ENCODE measurements around the gene CNTROB.

CNTROB gene

DNA sequence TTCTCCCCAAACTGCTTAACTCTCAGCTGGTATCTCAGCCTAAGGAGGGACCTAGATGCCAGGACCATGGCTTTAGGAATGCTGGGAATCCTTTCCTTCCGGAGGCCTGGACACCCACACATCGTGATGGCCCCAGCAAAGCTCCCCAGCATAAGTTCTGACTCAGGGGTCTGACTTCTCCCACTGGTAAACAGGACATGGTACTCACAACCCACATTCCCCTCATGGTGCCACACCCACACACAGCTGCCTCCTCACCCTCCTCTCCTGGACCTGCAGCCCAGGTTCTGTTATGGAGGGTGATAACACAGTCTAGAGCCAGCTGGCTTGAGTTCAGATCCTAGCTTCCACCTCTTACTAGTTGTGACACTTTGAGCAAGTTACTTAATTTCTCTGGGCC lies 15.2 kb upstream of the CNTROB start:
- peaks cover 27% of the 10 kb centered on the region for H3K4me1 Mint-ChIP-seq (ENCODE audit: low read depth)
- peak overlapping the region; percentile 70 for H3K4me3 Mint-ChIP-seq
- H3K36me3 Mint-ChIP-seq (ENCODE audit: low read depth): peaks cover 7% of the 10 kb centered on the region
- H3K27ac Mint-ChIP-seq: peak overlapping the region; percentile 90
- H3K9me3 Mint-ChIP-seq: no peaks in the 10 kb centered on the region
- no peaks in the 10 kb centered on the region for H3K27me3 Mint-ChIP-seq (ENCODE audit: low read depth)

DNA sequence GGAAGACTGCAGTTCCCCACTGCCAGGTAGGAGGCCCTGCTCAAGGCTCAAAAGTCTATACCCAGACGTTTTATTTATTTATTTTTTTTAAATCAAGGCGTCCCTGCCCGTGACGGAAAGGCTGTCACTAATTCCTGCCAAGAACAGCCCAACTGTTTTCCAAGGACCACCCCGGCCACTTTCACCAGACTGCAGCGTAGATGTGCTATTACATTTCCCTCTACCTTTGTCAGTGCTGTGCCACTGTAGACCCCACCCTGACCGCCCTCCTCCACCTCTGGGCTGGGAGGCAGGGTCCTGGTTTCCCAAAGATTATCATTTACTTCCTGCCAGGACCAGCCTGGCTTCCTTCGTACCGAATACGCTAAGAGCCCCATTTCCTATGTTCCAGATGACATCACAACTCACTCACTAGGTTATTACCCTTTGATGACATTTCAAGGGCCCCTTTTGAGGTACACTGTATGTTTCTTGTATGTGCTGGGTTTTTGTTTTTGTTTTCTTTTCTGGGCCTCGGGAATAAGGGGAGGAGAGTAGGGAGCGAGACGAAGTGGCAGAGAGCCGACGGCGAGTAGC lies 9.6 kb upstream of the CNTROB start:
- no peaks in the 10 kb centered on the region for H3K27me3 Mint-ChIP-seq (ENCODE audit: low read depth)
- H3K4me1 Mint-ChIP-seq (ENCODE audit: low read depth): peaks cover 8% of the 10 kb centered on the region
- H3K4me3 Mint-ChIP-seq: peak overlapping the region; percentile 71
- H3K27ac Mint-ChIP-seq: peak overlapping the region; percentile 71
- H3K36me3 Mint-ChIP-seq (ENCODE audit: low read depth): peaks cover 3% of the 10 kb centered on the region
- H3K9me3 Mint-ChIP-seq: no peaks in the 10 kb centered on the region

DNA sequence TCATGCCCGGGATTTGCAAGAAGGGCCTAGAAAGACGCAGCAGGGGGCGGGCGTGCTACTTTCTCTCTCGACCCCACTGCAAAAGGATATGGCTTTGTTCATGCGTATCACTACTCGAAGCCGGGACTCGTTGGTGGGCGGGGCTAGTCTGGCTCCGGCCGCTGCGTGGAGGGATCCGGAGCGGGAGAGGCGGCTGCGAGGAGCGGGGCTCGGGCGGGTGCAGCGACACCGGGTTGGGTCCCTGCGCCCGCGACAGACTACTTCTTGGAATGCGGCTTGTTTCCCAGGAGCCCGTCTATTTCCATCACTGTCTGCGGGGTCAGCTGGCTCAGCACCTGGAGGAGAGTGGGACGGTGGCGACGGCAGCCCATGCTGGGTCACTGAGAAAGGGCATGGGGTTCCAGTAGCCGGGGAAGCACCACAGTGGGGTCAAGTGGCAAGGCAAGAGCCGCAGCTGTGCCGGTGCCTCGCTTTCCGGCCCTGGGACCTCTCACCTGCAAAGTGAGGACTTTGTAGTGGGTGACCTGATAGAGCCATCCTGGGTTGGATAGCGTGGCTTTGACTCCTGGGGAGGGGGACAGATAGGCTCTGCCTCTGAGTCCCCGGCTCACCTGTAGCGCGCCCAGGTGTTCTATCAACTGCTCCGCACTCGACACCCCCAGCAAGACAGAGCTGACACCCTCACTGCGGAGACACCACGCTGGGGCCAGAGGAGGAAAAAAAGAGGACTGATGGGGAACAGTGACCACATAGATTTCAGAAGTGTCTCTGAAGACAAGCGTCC lies 9.0 kb upstream of the CNTROB start:
- no peaks in the 10 kb centered on the region for H3K9me3 Mint-ChIP-seq
- no peaks in the 10 kb centered on the region for H3K27me3 Mint-ChIP-seq (ENCODE audit: low read depth)
- H3K4me3 Mint-ChIP-seq: peak overlapping the region; percentile 71
- H3K27ac Mint-ChIP-seq: peak overlapping the region; percentile 71
- H3K36me3 Mint-ChIP-seq (ENCODE audit: low read depth): peaks cover 6% of the 10 kb centered on the region
- peaks cover 8% of the 10 kb centered on the region for H3K4me1 Mint-ChIP-seq (ENCODE audit: low read depth)

DNA sequence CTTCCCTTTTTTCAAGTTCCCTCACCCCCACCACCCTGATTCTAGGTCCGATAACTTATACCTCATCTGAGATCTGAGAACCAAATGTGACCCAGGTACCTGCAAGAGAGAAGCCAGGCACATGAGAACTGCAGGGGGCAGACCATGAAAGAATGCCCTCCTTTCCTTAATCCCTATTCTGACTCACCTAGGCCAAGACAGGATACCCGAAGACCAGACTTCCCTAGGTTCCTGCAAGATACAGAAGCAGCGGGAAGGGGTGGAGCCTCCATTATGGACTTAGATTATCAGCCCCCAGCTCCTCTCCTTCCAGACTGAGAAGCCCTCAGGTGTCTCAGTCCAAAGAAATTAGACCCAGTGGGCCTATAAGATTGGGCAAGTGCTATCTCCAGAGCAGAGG lies 4.4 kb upstream of the CNTROB start:
- Mint-ChIP-seq H3K27ac (no peak overlapping the region), H3K36me3 (ENCODE audit: low read depth) (peaks cover 12% of the 10 kb centered on the region), H3K27me3 (ENCODE audit: low read depth) (no peaks in the 10 kb centered on the region), H3K4me3 (no peak overlapping the region), H3K4me1 (ENCODE audit: low read depth) (peaks cover 26% of the 10 kb centered on the region), H3K9me3 (no peaks in the 10 kb centered on the region)

DNA sequence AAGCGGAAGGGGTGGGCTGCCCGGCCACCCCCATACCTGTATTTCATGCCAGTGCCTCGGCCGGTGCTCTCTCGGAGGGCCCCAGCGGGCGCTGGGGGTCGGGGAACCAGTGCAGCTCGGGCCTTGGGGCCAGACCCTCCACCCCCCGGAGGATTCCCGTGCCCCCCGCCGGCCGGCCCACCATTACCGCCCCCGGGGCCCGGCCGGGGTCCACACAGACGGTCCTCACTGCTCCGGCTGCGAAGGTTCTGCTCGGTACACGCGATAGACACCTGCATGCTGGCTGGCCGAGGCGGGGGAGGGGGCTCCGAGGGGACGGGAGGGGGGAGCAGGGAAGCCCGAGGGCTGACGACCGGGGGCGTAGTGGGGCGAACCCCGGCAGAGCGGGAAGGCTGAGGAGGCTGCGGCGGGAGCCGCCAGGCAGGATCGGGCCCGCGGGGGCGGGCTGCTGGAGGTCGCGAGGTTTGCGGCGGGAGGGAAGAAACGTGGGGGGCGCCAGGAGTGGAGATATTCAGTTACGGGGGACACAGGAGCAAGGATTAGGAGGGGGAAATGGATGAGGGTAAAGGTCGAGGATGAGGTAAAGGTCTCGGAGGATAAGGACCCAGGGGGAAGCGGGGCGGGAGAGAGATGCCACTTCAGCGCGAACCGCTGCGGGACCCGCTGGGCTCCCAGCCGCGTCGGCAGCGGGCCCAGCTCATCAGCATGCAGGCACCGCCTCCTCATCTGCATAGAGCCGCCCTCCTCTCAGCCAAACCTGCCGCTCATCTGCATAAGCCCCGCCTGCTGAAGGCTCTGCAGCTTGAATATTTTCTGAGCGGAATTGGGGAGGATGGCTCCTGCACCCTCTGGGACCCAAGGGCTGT lies 2.6 kb upstream of the CNTROB start, which contains the start of gene KCNAB3:
TSS of gene KCNAB3 (minus strand) at position 699 of the 866 bp plus-strand sequence. CDS start at position 278, 421 bp downstream.
- H3K9me3 Mint-ChIP-seq: no peaks in the 10 kb centered on the region
- H3K4me3 Mint-ChIP-seq: peak within 1 kb of the TSS; percentile 100
- peaks cover 37% of the 10 kb centered on the region for H3K4me1 Mint-ChIP-seq (ENCODE audit: low read depth)
- H3K36me3 Mint-ChIP-seq (ENCODE audit: low read depth): peaks cover 12% of the 10 kb centered on the region
- H3K27me3 Mint-ChIP-seq (ENCODE audit: low read depth): no peaks in the 10 kb centered on the region
- H3K27ac Mint-ChIP-seq: peak within 1 kb of the TSS; percentile 100

DNA sequence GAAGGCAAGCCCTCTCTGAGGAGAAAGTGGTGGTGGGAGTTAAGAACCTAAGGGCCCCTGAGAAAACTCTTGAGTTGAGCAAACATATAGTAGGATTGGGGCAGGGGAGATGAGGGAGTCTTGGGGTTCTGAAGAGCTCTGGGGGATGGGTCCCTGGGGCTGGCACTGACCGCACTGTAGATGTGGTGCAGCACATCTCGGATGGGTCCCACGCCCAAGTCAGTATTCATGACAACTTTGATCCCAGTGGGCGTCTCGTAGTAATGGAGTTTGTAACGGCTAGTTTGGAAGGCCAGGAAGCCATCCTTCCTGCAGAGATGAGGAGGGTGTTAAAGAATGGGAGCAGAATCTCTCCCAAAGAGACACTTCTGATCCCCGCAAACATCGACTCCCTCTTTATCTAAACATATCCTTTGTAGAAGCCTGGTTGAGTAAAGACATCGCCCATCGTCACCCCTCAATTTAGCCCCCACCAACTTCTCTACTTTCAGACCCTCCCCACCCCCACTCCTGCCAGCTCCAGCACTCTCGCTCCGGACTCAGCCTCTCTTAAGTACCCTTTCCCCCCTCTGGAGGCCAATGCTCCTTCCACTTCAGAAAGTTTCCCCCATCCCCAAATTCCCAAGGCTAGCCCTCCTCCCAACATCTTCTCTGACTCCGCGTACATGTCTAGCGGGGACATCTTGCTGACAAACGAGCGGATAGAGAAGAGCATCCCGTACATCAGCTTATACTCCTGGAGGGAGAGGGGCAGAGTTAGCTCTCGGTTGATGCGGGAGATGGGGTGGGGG lies 970 bp upstream of the CNTROB start:
- H3K4me3 Mint-ChIP-seq: peak overlapping the region; percentile 100

DNA sequence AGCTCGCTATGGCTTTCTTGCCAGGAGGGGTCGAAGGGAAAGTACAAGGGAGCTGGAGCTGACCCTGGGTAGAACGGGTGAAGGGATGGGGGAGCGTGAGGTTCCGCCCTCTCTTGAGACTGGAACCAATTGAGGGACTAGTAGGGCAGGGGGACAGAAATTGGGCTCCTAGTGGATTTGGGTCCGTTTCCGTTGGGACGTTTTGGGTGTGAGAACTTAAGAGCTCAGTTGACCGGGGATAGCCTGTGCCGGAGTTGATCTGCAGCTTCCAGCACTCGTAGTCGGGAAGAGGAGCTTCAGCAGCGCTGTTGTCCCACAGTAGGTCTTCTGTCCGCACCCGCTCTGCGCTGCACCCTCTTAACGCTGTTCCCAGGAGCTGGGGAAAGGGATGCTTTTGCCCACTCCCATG lies 481 bp downstream of the CNTROB start:
- Mint-ChIP-seq H3K4me1 (ENCODE audit: low read depth) (peaks cover 45% of the 10 kb centered on the region), H3K36me3 (ENCODE audit: low read depth) (peaks cover 20% of the 10 kb centered on the region), H3K9me3 (no peaks in the 10 kb centered on the region), H3K27me3 (ENCODE audit: low read depth) (no peaks in the 10 kb centered on the region), H3K4me3 (peak overlapping the region; percentile 100), H3K27ac (peak overlapping the region; percentile 100)

More for the DNA sequence above, 970 bp upstream of the CNTROB start:
- no peaks in the 10 kb centered on the region for H3K27me3 Mint-ChIP-seq (ENCODE audit: low read depth)
- peaks cover 43% of the 10 kb centered on the region for H3K4me1 Mint-ChIP-seq (ENCODE audit: low read depth)
- H3K27ac Mint-ChIP-seq: peak overlapping the region; percentile 100
- H3K9me3 Mint-ChIP-seq: no peaks in the 10 kb centered on the region
- peaks cover 14% of the 10 kb centered on the region for H3K36me3 Mint-ChIP-seq (ENCODE audit: low read depth)

DNA sequence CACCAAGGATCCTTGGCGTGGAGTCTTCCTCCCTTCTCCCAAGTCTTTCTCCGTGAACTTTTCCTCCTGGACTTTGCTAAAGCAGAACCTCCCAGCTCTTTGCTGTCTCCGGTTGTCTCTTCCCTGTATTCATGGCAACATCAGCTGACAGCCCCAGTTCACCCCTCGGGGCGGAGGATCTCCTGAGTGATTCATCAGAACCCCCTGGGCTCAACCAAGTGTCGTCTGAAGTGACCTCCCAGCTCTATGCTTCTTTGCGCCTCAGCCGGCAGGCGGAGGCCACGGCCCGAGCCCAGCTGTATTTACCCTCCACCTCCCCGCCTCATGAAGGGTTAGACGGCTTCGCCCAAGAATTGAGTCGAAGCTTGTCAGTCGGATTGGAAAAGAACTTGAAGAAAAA lies 943 bp downstream of the CNTROB start:
- Mint-ChIP-seq H3K4me1 (ENCODE audit: low read depth) (peaks cover 45% of the 10 kb centered on the region), H3K4me3 (peak overlapping the region; percentile 100), H3K36me3 (ENCODE audit: low read depth) (peaks cover 19% of the 10 kb centered on the region), H3K9me3 (no peaks in the 10 kb centered on the region), H3K27ac (peak overlapping the region; percentile 100), H3K27me3 (ENCODE audit: low read depth) (no peaks in the 10 kb centered on the region)

DNA sequence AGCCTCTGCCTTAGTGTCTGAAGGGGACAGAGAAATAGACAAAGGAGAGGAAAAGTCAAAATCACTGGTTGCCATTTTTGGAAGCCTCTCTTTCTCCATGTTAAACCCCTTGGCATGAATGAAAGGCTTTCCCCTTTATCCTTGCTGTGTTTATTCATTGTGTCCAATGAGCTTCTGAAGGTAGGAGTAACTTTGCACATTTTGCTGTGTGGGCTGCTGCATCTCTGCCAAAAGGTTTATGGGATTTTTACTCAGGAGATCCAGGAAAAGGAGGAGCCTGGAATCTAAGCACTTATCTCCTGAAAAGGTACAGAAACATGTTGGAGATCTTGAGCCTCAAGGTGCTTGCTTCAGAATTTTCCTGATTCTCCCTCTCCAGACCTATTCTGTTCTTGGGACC lies 3.9 kb downstream of the CNTROB start:
- peaks cover 34% of the 10 kb centered on the region for H3K4me1 Mint-ChIP-seq (ENCODE audit: low read depth)
- peak overlapping the region; percentile 29 for H3K27ac Mint-ChIP-seq
- peaks cover 29% of the 10 kb centered on the region for H3K36me3 Mint-ChIP-seq (ENCODE audit: low read depth)
- no peak overlapping the region for H3K4me3 Mint-ChIP-seq
- no peaks in the 10 kb centered on the region for H3K27me3 Mint-ChIP-seq (ENCODE audit: low read depth)
- no peaks in the 10 kb centered on the region for H3K9me3 Mint-ChIP-seq

DNA sequence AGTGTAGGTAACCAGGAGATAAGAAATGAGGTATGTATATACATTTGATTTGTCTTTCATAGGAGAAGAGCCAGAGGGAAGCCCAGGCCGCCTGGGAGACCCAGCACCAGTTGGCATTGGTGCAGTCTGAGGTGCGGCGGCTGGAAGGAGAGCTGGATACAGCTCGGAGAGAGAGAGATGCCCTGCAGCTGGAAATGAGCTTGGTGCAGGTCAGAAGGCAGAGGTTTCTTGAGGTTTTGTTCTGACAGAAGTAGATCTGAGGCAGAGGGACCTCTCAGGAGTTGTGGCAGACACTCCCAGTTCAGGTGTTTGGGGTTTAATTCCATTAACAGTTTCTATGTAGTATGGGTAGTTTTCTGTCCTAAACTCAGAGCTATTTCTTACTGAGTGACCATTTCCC lies 8.0 kb downstream of the CNTROB start:
- Mint-ChIP-seq H3K4me1 (ENCODE audit: low read depth) (peaks cover 2% of the 10 kb centered on the region), H3K27ac (peak overlapping the region; percentile 41), H3K9me3 (no peaks in the 10 kb centered on the region), H3K27me3 (ENCODE audit: low read depth) (no peaks in the 10 kb centered on the region), H3K36me3 (ENCODE audit: low read depth) (peaks cover 36% of the 10 kb centered on the region), H3K4me3 (no peak overlapping the region)

DNA sequence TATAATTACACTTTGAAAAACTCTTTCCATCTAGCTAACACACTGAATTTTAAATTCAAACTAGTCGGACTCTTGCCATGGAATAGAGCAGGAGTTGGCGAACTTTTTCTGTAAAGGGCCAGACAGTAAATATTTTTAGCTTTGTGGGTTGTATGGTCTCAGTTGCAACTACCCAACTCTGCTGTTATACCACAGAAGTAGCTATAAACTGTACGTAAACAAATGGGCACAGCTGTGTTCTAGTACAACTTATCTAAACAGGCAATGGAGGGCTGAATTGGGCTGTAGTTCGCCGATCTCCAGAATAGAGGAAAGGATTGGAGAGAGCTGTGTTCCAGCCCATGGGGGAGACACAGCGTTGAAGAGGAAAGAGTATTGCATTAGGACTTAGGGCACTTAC lies 8.7 kb downstream of the CNTROB start:
- Mint-ChIP-seq H3K4me3 (no peak overlapping the region), H3K27me3 (ENCODE audit: low read depth) (no peaks in the 10 kb centered on the region), H3K9me3 (no peaks in the 10 kb centered on the region), H3K36me3 (ENCODE audit: low read depth) (peaks cover 41% of the 10 kb centered on the region), H3K27ac (no peak overlapping the region), H3K4me1 (ENCODE audit: low read depth) (peaks cover 2% of the 10 kb centered on the region)

DNA sequence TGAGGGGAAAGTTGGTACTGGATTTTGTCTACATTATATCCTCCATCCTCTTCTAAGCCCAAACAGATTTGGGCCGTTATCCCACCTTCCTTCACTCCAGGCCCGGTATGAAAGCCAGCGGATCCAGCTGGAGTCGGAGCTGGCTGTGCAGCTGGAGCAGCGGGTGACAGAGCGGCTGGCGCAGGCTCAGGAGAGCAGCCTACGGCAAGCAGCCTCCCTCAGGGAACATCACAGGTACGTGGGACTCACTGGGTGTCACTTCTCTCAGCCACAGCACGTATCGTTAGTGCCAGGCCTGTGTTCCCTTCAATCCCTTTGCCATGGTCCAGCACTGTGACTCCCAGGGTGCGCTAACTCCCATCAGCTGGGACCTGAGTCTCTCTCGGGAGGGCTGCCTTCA lies 11.3 kb downstream of the CNTROB start:
- H3K4me3 Mint-ChIP-seq: no peak overlapping the region

DNA sequence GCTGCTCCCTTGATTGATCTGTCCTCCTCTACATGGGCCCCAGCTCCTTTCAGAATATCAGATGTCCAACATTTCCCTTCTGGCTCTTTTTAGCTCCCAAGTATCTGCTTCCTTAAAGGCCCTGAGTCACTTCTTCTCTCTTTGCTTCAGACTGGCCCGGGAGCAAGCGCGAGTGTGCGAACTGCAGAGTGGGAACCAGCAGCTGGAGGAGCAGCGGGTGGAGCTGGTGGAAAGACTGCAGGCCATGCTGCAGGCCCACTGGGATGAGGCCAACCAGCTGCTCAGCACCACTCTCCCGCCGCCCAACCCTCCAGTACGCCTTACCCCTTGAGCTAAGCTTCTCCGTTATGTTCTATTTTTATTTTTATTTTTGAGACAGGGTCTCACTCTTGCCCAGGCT lies 12.3 kb downstream of the CNTROB start:
- Mint-ChIP-seq H3K27ac (no peak overlapping the region), H3K36me3 (ENCODE audit: low read depth) (peaks cover 55% of the 10 kb centered on the region), H3K4me3 (no peak overlapping the region)

More for the DNA sequence above, 11.3 kb downstream of the CNTROB start:
- no peaks in the 10 kb centered on the region for H3K27me3 Mint-ChIP-seq (ENCODE audit: low read depth)
- no peak overlapping the region for H3K27ac Mint-ChIP-seq
- no peaks in the 10 kb centered on the region for H3K9me3 Mint-ChIP-seq
- H3K4me1 Mint-ChIP-seq (ENCODE audit: low read depth): peaks cover 4% of the 10 kb centered on the region
- peaks cover 47% of the 10 kb centered on the region for H3K36me3 Mint-ChIP-seq (ENCODE audit: low read depth)

DNA sequence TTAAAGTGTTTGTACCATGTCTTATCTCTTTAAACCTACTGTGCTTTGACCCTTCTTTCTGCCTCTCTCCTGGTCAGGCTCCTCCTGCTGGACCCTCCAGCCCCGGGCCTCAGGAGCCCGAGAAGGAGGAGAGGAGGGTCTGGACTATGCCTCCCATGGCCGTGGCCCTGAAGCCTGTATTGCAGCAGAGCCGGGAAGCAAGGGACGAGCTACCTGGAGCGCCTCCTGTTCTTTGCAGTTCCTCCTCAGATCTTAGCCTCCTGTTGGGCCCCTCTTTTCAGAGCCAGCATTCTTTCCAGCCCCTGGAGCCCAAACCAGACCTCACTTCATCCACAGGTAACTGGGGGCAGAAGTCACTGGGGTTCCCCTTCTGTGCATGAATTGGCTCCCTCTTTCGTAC lies 13.6 kb downstream of the CNTROB start:
- H3K27me3 Mint-ChIP-seq (ENCODE audit: low read depth): no peaks in the 10 kb centered on the region
- H3K4me3 Mint-ChIP-seq: no peak overlapping the region
- H3K27ac Mint-ChIP-seq: peak overlapping the region; percentile 70

More for the DNA sequence above, 12.3 kb downstream of the CNTROB start:
- Mint-ChIP-seq H3K9me3 (no peaks in the 10 kb centered on the region), H3K4me1 (ENCODE audit: low read depth) (peaks cover 4% of the 10 kb centered on the region), H3K27me3 (ENCODE audit: low read depth) (no peaks in the 10 kb centered on the region)

More for the DNA sequence above, 13.6 kb downstream of the CNTROB start:
- Mint-ChIP-seq H3K9me3 (no peaks in the 10 kb centered on the region), H3K36me3 (ENCODE audit: low read depth) (peaks cover 49% of the 10 kb centered on the region), H3K4me1 (ENCODE audit: low read depth) (peaks cover 9% of the 10 kb centered on the region)

Data from T-helper 1 cell treated with Interleukin-12 subunit alpha and Interleukin-12 subunit beta and Interleukin-4 antibody, amounts not matched to agents 30 μg/mL and 1 μg/mL, for 36 hours (primary cell).